ENCODE measurements around the gene VPS4A.
"Not testable (repeated sequence)": the region's sequence is repeated elsewhere in the genome, so short reads cannot be mapped to it uniquely, and the experiment has no call there.

VPS4A gene

GRCh38 chr16:69276148-69277115, 34.7 kb upstream of the VPS4A start:
- peak; percentile 89 for DNase-seq (ENCODE audit: low read depth, low spot score)
- H3K27ac ChIP-seq = peak overlapping the region; percentile 100
- peaks cover 4% of the 10 kb centered on the region; the same call in 1 of the 2 replicates for H3K36me3 ChIP-seq (ENCODE audit: insufficient read depth, low read length)
- H3K4me3 ChIP-seq = peak overlapping the region; percentile 72
- H3K9me3 ChIP-seq (ENCODE audit: low read depth, low read length) = no peaks in the 10 kb centered on the region
- H3K9ac ChIP-seq (ENCODE audit: insufficient read length) = peak overlapping the region; percentile 83
- TF ChIP-seq POLR2AphosphoS5 (IDR thresholded peaks at IDR 0.05; ENCODE audit: borderline replicate concordance, low read depth, low read length) = peak; percentile 22; the same call in 1 of the 2 replicates
- no peak for TF ChIP-seq EZH2 (IDR thresholded peaks at IDR 0.05)
- TF ChIP-seq FOXP2 (optimal IDR thresholded peaks at IDR 0.05; ENCODE audit: control extremely low read depth, extremely low read length, insufficient read depth) = no peak

GRCh38 chr16:69277413-69277812, 33.7 kb upstream of the VPS4A start:
- H3K27ac ChIP-seq = peak overlapping the region; percentile 100
- peak overlapping the region; percentile 83 for H3K9ac ChIP-seq (ENCODE audit: insufficient read length)
- peaks cover 4% of the 10 kb centered on the region; the same call in 1 of the 2 replicates for H3K36me3 ChIP-seq (ENCODE audit: insufficient read depth, low read length)
- no peak for TF ChIP-seq FOXP2 (optimal IDR thresholded peaks at IDR 0.05; ENCODE audit: control extremely low read depth, extremely low read length, insufficient read depth)
- DNase-seq (ENCODE audit: low read depth, low spot score) = no peak
- no peaks in the 10 kb centered on the region for H3K9me3 ChIP-seq (ENCODE audit: low read depth, low read length)
- peak overlapping the region; percentile 72; the same call in 1 of the 2 replicates for H3K4me3 ChIP-seq

- H3K9me3 ChIP-seq (ENCODE audit: low read depth, low read length) = no peaks in the 10 kb centered on the region
- H3K36me3 ChIP-seq (ENCODE audit: insufficient read depth, low read length) = 0 out of 2 replicates have a peak, but pooled peaks cover 3% of the 10 kb centered on the region
- no peak overlapping the region for H3K4me3 ChIP-seq
- no peak overlapping the region for H3K27ac ChIP-seq
- no peak overlapping the region for H3K9ac ChIP-seq (ENCODE audit: insufficient read length)
- DNase-seq (ENCODE audit: low read depth, low spot score) = no peak
- TF ChIP-seq POLR2AphosphoS5 (IDR thresholded peaks at IDR 0.05; ENCODE audit: borderline replicate concordance, low read depth, low read length) = no peak
- TF ChIP-seq EZH2 (IDR thresholded peaks at IDR 0.05) = no peak
- TF ChIP-seq FOXP2 (optimal IDR thresholded peaks at IDR 0.05; ENCODE audit: control extremely low read depth, extremely low read length, insufficient read depth) = no peak
Measured at GRCh38 chr16:69283851-69284250, 27.3 kb upstream of the VPS4A start.

GRCh38 chr16:69285240-69285639, 25.9 kb upstream of the VPS4A start:
- no peak for TF ChIP-seq EZH2 (IDR thresholded peaks at IDR 0.05)
- no peak for TF ChIP-seq POLR2AphosphoS5 (IDR thresholded peaks at IDR 0.05; ENCODE audit: borderline replicate concordance, low read depth, low read length)
- no peak for TF ChIP-seq FOXP2 (optimal IDR thresholded peaks at IDR 0.05; ENCODE audit: control extremely low read depth, extremely low read length, insufficient read depth)
- no peak overlapping the region for H3K27ac ChIP-seq
- no peak overlapping the region for H3K4me3 ChIP-seq
- no peaks in the 10 kb centered on the region for H3K9me3 ChIP-seq (ENCODE audit: low read depth, low read length)
- 0 out of 2 replicates have a peak, but pooled peaks cover 3% of the 10 kb centered on the region for H3K36me3 ChIP-seq (ENCODE audit: insufficient read depth, low read length)
- H3K9ac ChIP-seq (ENCODE audit: insufficient read length) = no peak overlapping the region
- no peak for DNase-seq (ENCODE audit: low read depth, low spot score)

DNA sequence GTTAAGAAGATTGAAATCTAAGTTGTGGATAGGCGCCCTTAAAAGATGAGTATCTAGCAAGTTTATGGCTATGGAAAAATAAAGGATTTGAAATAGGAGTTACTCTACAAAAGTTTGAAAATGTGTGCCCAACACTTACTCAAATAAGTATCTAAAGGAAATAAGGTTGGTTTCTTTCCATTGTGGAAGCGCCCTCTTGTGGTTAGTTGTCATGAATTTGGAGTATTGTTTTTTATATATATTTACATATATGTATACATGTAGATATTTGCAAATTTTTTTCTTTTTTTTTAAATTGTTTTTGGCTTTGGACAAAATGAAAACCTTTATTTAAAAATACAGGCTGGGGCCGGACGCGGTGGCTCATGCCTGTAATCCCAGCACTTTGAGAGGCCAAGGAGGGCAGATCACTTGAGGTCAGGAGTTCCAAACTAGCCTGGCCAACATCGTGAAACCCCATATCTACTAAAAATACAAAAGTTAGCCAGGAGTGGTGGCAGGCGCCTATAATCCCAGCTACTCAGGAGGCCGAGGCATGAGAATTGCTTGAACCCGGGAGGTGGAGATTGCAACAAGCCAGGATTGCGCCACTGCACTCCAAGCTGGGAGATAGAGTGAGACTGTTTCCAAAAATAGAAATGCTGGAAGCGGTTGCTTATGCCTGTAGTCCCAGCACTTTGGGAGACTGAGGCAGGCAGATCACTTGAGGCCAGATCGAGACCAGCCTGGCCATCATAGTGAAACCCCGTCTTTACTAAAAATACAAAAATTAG, 24.0 kb upstream of the VPS4A start:
- DNase-seq (ENCODE audit: low read depth, low spot score) = no peak
- Histone ChIP-seq H3K27ac (no peak overlapping the region), H3K9me3 (ENCODE audit: low read depth, low read length) (no peaks in the 10 kb centered on the region), H3K36me3 (ENCODE audit: insufficient read depth, low read length) (0 out of 2 replicates have a peak, but pooled peaks cover 3% of the 10 kb centered on the region), H3K4me3 (no peak overlapping the region), H3K9ac (ENCODE audit: insufficient read length) (no peak overlapping the region)
- TF ChIP-seq EZH2 (IDR thresholded peaks at IDR 0.05) (no peak), POLR2AphosphoS5 (IDR thresholded peaks at IDR 0.05; ENCODE audit: borderline replicate concordance, low read depth, low read length) (no peak), FOXP2 (optimal IDR thresholded peaks at IDR 0.05; ENCODE audit: control extremely low read depth, extremely low read length, insufficient read depth) (no peak)

DNA sequence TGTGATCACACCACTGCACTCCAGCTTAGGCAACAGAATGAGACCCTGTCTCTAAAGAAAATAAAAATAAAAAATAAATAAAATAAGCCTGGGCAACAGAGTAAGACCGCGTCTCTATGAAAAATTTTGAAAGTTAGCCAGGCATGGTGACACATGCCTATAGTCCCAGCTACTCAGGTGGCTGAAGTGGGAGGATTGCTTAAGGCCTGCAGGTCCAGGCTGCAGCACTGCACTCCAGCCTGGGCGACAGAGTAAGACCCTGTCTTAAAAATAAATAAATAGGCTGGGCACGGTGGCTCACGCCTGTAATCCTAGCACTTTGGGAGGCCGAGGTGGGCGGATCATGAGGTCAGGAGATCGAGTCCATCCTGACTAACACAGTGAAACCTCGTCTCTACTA, 19.5 kb upstream of the VPS4A start:
- H3K9ac ChIP-seq (ENCODE audit: insufficient read length); H3K4me3 ChIP-seq; H3K27ac ChIP-seq; H3K36me3 ChIP-seq (ENCODE audit: insufficient read depth, low read length); DNase-seq (ENCODE audit: low read depth, low spot score); H3K9me3 ChIP-seq (ENCODE audit: low read depth, low read length): not testable (repeated sequence)

GRCh38 chr16:69293401-69293800, 17.7 kb upstream of the VPS4A start:
- H3K4me3 ChIP-seq = no peak overlapping the region
- H3K9ac ChIP-seq (ENCODE audit: insufficient read length) = no peak overlapping the region
- no peaks in the 10 kb centered on the region for H3K9me3 ChIP-seq (ENCODE audit: low read depth, low read length)
- no peak overlapping the region for H3K27ac ChIP-seq
- TF ChIP-seq FOXP2 (optimal IDR thresholded peaks at IDR 0.05; ENCODE audit: control extremely low read depth, extremely low read length, insufficient read depth) = no peak
- TF ChIP-seq EZH2 (IDR thresholded peaks at IDR 0.05) = no peak
- no peak for TF ChIP-seq POLR2AphosphoS5 (IDR thresholded peaks at IDR 0.05; ENCODE audit: borderline replicate concordance, low read depth, low read length)
- H3K36me3 ChIP-seq (ENCODE audit: insufficient read depth, low read length) = no peaks in the 10 kb centered on the region
- DNase-seq (ENCODE audit: low read depth, low spot score) = no peak

- Histone ChIP-seq H3K36me3 (ENCODE audit: insufficient read depth, low read length) (no peaks in the 10 kb centered on the region), H3K9ac (ENCODE audit: insufficient read length) (no peak overlapping the region), H3K4me3 (no peak overlapping the region), H3K27ac (no peak overlapping the region), H3K9me3 (ENCODE audit: low read depth, low read length) (no peaks in the 10 kb centered on the region)
- no peak for TF ChIP-seq EZH2 (IDR thresholded peaks at IDR 0.05)
- TF ChIP-seq FOXP2 (optimal IDR thresholded peaks at IDR 0.05; ENCODE audit: control extremely low read depth, extremely low read length, insufficient read depth) = no peak
- TF ChIP-seq POLR2AphosphoS5 (IDR thresholded peaks at IDR 0.05; ENCODE audit: borderline replicate concordance, low read depth, low read length) = no peak
- no peak for DNase-seq (ENCODE audit: low read depth, low spot score)
Measured at GRCh38 chr16:69294051-69294450, 17.1 kb upstream of the VPS4A start.

DNA sequence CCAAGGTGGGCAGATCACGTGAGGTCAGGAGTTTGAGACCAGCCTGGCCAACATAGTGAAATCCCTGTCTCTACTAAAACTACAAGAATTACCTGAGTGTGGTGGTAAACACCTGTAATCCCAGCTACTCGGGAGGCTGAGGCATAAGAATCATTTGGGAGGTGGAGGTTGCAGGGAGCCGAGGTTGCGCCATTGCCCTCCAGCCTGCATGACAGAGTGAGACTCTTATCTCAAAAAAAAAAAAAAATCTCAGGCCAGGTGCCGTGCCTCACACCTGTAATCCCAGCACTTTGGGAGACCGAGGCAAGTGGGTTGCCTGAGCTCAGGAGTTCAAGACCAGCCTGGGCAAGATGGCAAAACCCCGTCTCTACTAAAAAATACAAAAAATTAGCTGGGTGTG, 14.4 kb upstream of the VPS4A start:
- H3K4me3 ChIP-seq; H3K9me3 ChIP-seq (ENCODE audit: low read depth, low read length); H3K27ac ChIP-seq; H3K9ac ChIP-seq (ENCODE audit: insufficient read length); DNase-seq (ENCODE audit: low read depth, low spot score); H3K36me3 ChIP-seq (ENCODE audit: insufficient read depth, low read length): not testable (repeated sequence)

Measured in SK-N-MC (cell line).